Prostate gland (tissue), 2 donors: ENCODE results near the gene KMT2C. TPM values are rescaled to one million over a fixed set of nuclear protein-coding genes. Genes with fewer than 3 reads are reported as not detected.

Source experiments
- DNase-seq: peaks from one replicate; pipeline ENCODE4 v3.0.0-alpha.2; 2019; ENCODE audit warnings: low spot score
- H3K27ac ChIP-seq, 2 donors: fragments of 200-600 bp; sonication (generic); 2 replicates each; pipeline ENCODE4 v1.5.1; 2017 to 2019
- H3K27me3 ChIP-seq: fragments of 200-600 bp; sonication (generic); replicated peaks from 2 replicates; pipeline ENCODE4 v1.5.1; 2019; ENCODE audit not compliant: insufficient read depth
- H3K36me3 ChIP-seq, 2 donors: fragments of 200-600 bp; sonication (generic); 1 replicate in 1 of 2; 2 replicates in 1 of 2; pipeline versions ENCODE4 v1.5.1 to v1.8.1; 2017 to 2019
- H3K4me1 ChIP-seq: fragments of 200-600 bp; sonication (generic); replicated peaks from 2 replicates; pipeline ENCODE4 v1.5.1; 2019
- H3K4me3 ChIP-seq, 2 donors: fragments of 200-600 bp; sonication (generic); 2 replicates each; pipeline ENCODE4 v1.5.1; 2017 to 2019
- H3K9me3 ChIP-seq: fragments of 200-600 bp; sonication (generic); 2 replicates; pipeline ENCODE4 v1.5.1; 2017
- POLR2A ChIP-seq: fragments of 450-650 bp; IDR thresholded peaks from one replicate; pipeline ENCODE4 v1.6.1; 2016; ENCODE audit warnings: antibody characterized with exemption, mild to moderate bottlenecking
- POLR2AphosphoS5 ChIP-seq: sonication (generic); formaldehyde crosslinking; IDR thresholded peaks from one replicate; pipeline ENCODE4 v1.6.1; 2017; ENCODE audit warnings: antibody characterized with exemption
- WGBS: methylation state at CpG from one replicate; pipeline ENCODE4 v1.1.5; 2018; 5-methylcytosine and 5-hydroxymethylcytosine counted together
- intact Hi-C: fragments of 100-400 bp; cut with DNase I; formaldehyde crosslinking; loops from one replicate; pipeline ENCODE4 v1.14.2; 2022
- total RNA-seq, 2 donors: library from RNA; depleted of rRNA; stranded (reverse); fragments of >200 nt; gene quantifications; one replicate each; pipeline ENCODE4 v1.1.0, GENCODE V29; 2016
- TF ChIP-seq, protein P1 (sequence below), 4 experiments: fragments of 200-600 bp in 2 of 4; fragments of 450-650 bp in 2 of 4; sonication (generic) in 2 of 4; IDR thresholded peaks; 1 replicate in 3 of 4; 2 replicates in 1 of 4; pipeline ENCODE4 v1.5.1; 2016 to 2019; ENCODE audit warnings: antibody characterized with exemption in 4 of 4, mild to moderate bottlenecking in 2 of 4, moderate library complexity in 2 of 4

Gene KMT2C
- total RNA-seq, 2 donors from 2014 or later = 70.8 to 118 TPM

DNA sequence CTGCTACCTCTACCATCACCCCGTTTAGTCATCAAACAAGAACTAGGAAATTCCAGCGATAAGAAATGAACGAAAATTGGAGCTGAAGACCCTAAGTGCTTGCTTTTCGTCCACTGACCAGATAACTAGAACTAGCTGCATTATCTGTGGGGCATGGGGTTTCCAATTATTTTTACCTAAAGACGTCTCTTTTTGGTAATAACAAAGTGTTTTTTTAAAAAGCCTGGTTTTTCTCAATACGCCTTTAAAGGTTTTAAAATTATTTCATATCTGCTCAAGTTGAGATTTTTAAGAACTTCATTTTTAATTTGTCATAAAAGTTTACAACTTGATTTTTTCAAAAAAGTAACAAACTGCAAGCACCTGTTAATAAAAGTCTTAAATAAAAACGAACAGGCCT, 306.1 kb downstream of the KMT2C start:
- peaks cover 0 to 7% of the 10 kb centered on the region in 2 donors for H3K36me3 ChIP-seq
- TF ChIP-seq, protein P1, sequence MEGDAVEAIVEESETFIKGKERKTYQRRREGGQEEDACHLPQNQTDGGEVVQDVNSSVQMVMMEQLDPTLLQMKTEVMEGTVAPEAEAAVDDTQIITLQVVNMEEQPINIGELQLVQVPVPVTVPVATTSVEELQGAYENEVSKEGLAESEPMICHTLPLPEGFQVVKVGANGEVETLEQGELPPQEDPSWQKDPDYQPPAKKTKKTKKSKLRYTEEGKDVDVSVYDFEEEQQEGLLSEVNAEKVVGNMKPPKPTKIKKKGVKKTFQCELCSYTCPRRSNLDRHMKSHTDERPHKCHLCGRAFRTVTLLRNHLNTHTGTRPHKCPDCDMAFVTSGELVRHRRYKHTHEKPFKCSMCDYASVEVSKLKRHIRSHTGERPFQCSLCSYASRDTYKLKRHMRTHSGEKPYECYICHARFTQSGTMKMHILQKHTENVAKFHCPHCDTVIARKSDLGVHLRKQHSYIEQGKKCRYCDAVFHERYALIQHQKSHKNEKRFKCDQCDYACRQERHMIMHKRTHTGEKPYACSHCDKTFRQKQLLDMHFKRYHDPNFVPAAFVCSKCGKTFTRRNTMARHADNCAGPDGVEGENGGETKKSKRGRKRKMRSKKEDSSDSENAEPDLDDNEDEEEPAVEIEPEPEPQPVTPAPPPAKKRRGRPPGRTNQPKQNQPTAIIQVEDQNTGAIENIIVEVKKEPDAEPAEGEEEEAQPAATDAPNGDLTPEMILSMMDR (IDR thresholded peaks at IDR 0.05) = no peak
- TF ChIP-seq POLR2A (no peak), POLR2AphosphoS5 (no peak)

GRCh38 chr7:152128741-152129461, 306.9 kb downstream of the KMT2C start:
- TF ChIP-seq, protein P1 (IDR thresholded peaks at IDR 0.05) = no peak
- no peak for TF ChIP-seq POLR2AphosphoS5
- TF ChIP-seq POLR2A = no peak
- Histone ChIP-seq H3K4me1 (no peaks in the 10 kb centered on the region), H3K9me3 (no peaks in the 10 kb centered on the region), H3K27me3 (no peaks in the 10 kb centered on the region), H3K36me3 (peaks cover 0 to 7% of the 10 kb centered on the region in 2 donors), H3K4me3 (no peak overlapping the region), H3K27ac (no peak overlapping the region)
- DNase-seq = no peak
- intact Hi-C loops = no loop called here
- 95% methylated on average over 60 of the region's 60 CpGs for WGBS

More for the DNA sequence above, 306.1 kb downstream of the KMT2C start:
- no peaks in the 10 kb centered on the region for H3K4me1 ChIP-seq
- DNase-seq = no peak
- intact Hi-C loops = no loop called here
- H3K9me3 ChIP-seq = no peaks in the 10 kb centered on the region
- 95% methylated on average over 7 of the region's 7 CpGs for WGBS
- H3K27me3 ChIP-seq = no peaks in the 10 kb centered on the region
- no peak overlapping the region for H3K27ac ChIP-seq
- no peak overlapping the region for H3K4me3 ChIP-seq

GRCh38 chr7:152128252-152128651, 307.6 kb downstream of the KMT2C start:
- intact Hi-C loops = no loop called here
- H3K27ac ChIP-seq = no peak overlapping the region
- TF ChIP-seq, protein P1 (IDR thresholded peaks at IDR 0.05) = no peak
- TF ChIP-seq POLR2AphosphoS5 (no peak), POLR2A (no peak)
- H3K9me3 ChIP-seq = no peaks in the 10 kb centered on the region
- H3K36me3 ChIP-seq = peaks cover 0 to 7% of the 10 kb centered on the region in 2 donors
- WGBS = 96% methylated on average over 20 of the region's 20 CpGs
- H3K4me3 ChIP-seq = no peak overlapping the region
- DNase-seq = no peak
- H3K27me3 ChIP-seq = no peaks in the 10 kb centered on the region
- H3K4me1 ChIP-seq = no peaks in the 10 kb centered on the region

DNA sequence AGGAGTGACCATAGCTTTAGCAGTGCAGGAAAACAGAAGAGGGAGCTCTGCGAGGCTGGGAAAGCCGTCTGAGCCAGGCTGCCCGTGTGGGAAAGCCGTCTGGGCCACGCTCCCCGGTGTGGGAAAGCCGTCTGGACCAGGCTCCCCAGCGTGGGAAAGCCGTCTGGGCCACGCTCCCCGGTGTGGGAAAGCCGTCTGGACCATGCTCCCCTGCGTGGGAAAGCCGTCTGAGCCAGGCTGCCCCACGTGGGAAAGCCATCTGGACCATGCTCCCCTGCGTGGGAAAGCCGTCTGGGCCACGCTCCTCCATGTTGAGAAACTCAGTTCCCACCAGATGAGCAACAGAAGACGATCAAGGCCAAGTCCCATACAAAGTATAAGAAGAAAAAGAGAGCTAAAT, 308.6 kb downstream of the KMT2C start:
- H3K36me3 ChIP-seq = peaks cover 0 to 7% of the 10 kb centered on the region in 2 donors
- H3K27ac ChIP-seq = no peak overlapping the region
- no peak overlapping the region for H3K4me3 ChIP-seq
- no peak for DNase-seq
- intact Hi-C loops = no loop called here
- TF ChIP-seq POLR2A (no peak), POLR2AphosphoS5 (no peak)
- TF ChIP-seq, protein P1 (IDR thresholded peaks at IDR 0.05) = no peak
- no peaks in the 10 kb centered on the region for H3K9me3 ChIP-seq
- 95% methylated on average over 19 of the region's 19 CpGs for WGBS
- no peaks in the 10 kb centered on the region for H3K27me3 ChIP-seq
- no peaks in the 10 kb centered on the region for H3K4me1 ChIP-seq

- intact Hi-C loops = no loop called here
- Histone ChIP-seq H3K4me3 (no peak overlapping the region), H3K36me3 (peaks cover 0 to 7% of the 10 kb centered on the region in 2 donors), H3K4me1 (no peaks in the 10 kb centered on the region), H3K9me3 (no peaks in the 10 kb centered on the region), H3K27ac (no peak overlapping the region), H3K27me3 (no peaks in the 10 kb centered on the region)
- TF ChIP-seq POLR2AphosphoS5 = no peak
- no peak for TF ChIP-seq POLR2A
- TF ChIP-seq, protein P1 (IDR thresholded peaks at IDR 0.05) = no peak
- DNase-seq = no peak
- WGBS = 87% methylated on average over 7 of the region's 7 CpGs
Measured at GRCh38 chr7:152126741-152127140, 309.1 kb downstream of the KMT2C start.
